Prostate gland (tissue), 2 donors: Measurements from ENCODE around the gene FAM83G.

Source experiments
- CTCF ChIP-seq, 4 experiments: fragments of 200-600 bp in 2 of 4; fragments of 450-650 bp in 2 of 4; sonication (generic) in 2 of 4; IDR thresholded peaks; 1 replicate in 3 of 4; 2 replicates in 1 of 4; pipeline ENCODE4 v1.5.1; 2016 to 2019; ENCODE audit warnings: antibody characterized with exemption in 4 of 4, mild to moderate bottlenecking in 2 of 4, moderate library complexity in 2 of 4
- POLR2A ChIP-seq: fragments of 450-650 bp; IDR thresholded peaks from one replicate; pipeline ENCODE4 v1.6.1; 2016; ENCODE audit warnings: antibody characterized with exemption, mild to moderate bottlenecking
- POLR2AphosphoS5 ChIP-seq: sonication (generic); formaldehyde crosslinking; IDR thresholded peaks from one replicate; pipeline ENCODE4 v1.6.1; 2017; ENCODE audit warnings: antibody characterized with exemption

DNA sequence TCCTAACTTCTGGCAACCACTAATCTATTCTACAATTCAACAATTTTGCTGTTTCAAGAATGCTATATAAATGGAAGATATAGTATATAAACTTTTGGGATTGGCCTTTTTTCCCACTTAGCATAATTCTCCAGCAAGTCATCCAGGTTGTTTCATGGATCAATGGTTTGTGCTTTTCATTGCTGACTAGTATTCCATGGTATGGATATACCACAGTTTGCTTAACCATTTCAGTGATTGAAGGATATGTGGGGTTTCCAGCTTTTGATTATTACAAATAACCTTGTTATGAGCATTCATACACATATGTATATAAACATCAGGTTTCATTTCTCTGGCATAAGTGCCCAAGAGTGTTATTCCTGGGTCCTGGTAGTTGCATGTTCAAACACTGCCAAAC, 2.1 kb upstream of the FAM83G start:
- TF ChIP-seq POLR2A (no peak), POLR2AphosphoS5 (no peak), CTCF (IDR thresholded peaks at IDR 0.05) (no peak)
